HG02981 (cell line): ENCODE data around the gene GABRB2.

Source experiments
- ATAC-seq: cut with Tn5 transposase; IDR thresholded peaks from one replicate; pipeline ENCODE4 v1.9.1; 2021; ENCODE audit warnings: mild to moderate bottlenecking, moderate library complexity; ENCODE audit not compliant: unreplicated experiment

GABRB2 gene

DNA sequence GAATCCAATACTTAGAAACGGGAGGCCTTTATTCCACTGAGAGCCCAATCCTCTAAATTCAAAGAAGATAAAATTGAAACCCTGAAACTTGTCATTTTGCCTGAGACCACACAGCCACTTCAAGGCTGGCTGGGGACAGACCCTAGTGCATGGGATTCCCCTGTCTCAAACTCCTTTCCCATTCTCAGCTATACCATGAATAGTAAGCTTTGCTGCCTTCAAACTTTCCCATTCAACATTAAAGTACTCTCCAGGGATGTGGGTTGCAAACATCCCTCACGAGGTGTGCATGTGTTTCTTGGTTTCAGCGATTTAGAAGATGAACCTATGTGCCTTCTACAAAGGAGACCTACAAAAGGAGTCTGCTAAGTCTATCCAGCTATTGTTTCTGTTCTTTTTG is 64.6 kb downstream of the GABRB2 start:
- no peak for ATAC-seq

DNA sequence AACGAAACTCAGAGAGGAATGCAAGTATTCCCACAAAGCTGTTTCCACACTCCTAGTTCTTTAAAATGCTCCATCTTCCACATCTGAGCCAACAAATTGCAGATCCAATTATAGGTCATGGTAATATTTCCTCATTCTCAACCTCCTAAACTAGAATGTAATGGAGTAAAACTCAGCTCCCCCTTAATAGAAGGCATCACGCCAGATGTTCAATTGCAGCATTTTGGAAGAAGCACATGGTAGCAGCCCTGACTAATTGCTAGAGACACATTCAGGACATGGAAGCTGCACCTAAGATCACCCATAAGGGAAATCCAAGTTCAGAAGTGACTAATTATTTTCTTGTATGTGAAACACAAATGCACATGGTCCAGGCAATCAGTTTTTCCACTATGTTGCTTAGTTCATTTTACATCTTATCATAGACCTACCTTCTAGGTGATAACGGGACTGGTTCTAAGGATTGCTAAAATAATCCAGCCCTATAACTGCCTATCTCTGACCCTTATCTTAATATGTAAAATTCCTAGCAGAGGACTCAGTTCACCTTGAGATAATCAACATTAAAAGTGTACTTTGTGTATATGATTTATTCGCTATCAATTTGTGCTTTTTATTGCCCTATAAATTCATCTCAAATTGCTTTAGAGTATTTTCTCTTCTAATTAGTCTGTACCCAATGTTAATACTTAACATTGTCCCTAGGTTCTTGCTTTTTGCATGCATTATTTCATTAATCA is 75.1 kb downstream of the GABRB2 start:
- ATAC-seq, result no peak

DNA sequence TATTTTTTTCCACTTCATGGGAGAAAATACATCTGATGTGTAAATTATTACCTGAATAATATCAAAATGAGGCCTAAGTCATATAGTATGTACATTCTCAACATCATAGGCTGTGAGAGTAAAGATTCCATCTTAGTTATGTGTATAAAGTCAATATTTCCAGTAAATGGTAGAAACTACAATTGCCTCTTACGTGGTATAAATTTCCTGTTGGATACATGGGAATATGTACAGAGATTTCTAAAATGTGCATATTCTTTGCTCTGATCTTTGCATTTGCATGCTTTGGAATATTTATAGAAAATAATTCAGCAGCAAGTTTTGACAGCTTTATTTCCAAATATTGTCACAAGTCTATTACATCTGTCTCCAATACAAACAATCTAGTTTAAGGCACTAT is 78.8 kb downstream of the GABRB2 start:
- ATAC-seq, result no peak

DNA sequence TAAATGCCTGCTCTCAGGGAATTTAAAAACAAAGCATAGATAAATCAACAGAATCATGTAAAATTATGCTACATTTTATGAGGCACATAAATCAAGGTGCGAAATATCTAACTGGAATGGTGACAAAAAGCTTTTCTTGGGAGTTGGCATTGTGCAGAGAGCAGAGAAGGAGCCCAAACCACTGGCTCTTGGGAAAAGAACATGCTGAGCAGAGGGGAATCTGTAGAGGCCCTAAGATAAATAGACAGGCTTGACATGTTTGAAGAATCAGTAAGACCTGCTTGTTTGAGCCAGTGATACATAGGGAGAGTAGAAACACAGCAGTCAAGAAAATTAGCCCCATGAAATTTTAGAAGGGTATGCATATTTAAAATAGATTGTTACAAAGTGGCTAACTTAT is 85.8 kb downstream of the GABRB2 start:
- no peak for ATAC-seq

DNA sequence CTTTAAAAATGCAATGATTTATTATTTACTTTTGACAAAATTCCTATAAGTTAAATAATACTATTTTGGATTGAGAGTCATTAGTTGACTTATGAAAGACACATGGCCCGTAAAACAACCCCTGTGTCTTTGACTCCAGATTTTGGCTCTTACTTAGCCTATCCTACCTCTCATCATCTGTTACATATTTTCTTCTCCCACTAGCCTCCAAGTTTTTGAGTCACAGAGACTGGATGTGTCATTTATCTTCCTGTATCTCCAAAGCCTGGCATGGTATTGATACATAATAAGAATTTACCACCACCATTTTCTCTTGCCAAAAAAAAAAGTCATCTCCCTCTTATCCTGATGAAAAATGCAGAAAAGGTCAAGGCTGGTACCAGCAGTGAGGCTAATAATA is 99.9 kb downstream of the GABRB2 start:
- ATAC-seq, result no peak

DNA sequence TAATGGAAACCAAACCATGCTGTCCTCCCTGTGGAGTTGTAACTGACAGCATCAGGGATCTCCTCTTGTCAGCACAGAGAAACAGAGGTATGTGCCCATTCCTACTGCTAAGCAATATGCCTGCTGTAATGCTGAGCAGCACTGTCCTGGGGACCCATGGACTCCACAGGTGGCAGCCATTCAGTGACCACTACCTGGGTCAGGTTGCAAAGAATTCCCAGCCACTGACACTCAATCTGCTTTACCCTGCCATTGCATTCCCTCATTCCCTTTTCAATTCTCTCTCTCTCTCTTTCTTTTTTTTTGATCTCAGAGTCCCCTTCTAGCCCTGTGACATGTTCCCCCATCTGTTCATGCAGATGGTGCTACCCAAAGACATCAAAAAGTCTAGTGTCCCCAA is 104.1 kb downstream of the GABRB2 start:
- ATAC-seq, result no peak

DNA sequence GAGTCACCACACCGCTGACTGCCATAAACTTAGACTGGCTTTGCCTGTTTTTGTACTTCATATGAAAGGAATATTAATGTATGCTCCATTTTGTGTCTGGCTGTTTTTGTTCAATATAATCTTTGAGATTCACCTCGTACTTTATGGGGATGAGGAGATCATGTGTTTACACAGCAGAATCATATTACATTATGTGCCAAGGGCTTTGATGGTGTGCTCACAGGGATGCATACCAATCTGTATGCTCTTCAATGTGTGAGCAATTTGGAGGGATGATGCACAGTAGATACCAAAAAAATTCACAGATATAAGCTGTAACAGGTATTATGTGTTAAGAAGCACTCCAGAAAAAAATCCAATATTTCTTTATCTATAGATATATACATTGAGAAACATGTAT is 113.7 kb downstream of the GABRB2 start:
- no peak for ATAC-seq

DNA sequence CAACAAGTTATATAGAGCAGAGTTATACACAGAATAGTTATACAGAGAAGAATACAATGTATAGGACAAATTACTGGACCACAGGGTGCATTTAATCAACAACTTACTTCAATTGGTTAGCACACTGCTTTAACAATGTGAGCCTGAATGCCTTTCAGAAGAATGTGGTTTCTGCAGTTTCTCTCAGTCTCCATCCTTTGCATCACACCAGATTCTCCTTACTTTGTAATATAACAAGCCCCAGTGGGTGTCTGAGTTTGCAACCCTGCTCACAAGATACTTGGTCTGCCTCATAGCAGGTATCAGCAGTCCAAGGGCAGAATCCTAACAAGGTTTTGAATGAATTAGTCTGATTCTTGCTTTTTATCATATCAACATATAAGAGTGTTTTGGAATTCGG is 114.6 kb downstream of the GABRB2 start:
- ATAC-seq, result no peak

DNA sequence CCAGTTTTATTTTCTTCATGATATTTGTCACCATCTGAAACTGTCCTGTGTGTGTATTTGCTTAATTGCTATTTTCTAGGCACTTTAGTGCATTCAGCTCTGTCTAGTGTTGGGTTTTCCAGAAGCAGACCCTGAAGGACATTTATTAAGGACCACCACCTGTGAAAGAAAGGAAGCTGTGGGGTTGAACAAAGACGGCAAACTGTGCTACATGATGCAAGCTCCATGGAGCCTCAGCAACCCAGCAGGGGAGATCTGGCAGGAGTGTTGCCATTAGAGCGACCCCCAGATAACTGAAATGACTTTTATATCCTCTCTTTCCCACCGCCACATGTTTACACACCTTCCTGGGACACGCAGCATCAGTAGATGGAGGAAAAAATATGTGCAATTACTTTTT is 125.5 kb downstream of the GABRB2 start:
- no peak for ATAC-seq

DNA sequence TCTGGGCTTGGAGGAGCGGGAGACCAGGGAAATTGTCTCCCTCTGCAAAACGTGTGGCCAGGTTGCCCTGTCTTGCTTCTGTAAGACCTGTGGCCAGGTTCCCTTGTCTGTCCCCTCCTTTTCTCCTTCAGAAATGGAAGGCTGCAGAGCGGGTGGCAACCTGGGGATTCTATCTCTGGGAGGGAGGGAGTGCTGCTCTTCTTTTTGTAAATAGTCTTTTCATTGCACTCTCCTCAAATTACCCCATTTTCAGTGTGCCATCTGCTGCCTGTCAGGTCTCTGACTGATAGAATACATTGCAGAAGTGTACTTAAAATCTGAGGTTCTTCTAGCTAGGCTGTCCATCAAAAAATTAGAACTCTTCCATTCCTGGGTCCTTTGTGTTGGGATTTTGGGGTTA is 126.0 kb downstream of the GABRB2 start:
- no peak for ATAC-seq

DNA sequence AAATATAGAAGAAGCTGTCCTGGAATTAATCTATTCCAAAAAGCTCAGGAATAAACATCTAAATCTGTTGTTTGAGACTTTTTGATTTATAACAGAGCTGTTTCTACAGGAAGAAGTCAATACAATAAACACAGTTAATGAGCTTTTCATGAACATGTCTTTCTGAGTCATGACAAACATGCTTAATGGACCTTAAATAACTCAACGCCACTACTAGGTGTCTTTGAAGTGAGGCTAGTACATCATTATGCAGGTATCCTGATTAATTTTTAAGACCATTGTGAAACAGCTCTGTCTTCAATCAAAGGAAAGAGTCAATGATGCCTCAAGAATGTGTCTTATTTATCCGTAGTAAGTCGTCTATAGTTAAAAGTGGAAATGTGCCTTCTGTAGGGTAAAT is 131.6 kb downstream of the GABRB2 start:
- ATAC-seq, result no peak

DNA sequence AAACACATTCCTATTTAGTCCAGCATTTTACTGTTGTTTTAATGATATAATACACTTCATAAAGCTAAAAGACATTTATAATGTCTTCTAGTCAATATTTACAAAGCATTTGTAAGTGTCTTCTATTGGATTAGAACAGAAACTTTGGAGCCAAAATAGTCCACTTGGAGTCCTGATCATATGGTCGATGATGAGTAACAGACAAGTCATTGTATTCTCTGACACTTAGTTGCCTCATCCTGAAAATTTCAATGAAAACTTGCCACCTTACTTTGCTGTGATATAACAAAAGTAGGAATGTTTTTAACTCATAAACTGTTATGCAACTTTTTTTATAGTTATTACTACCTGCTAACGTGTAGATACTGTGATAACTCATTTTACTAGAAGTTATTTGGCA is 132.5 kb downstream of the GABRB2 start:
- no peak for ATAC-seq

DNA sequence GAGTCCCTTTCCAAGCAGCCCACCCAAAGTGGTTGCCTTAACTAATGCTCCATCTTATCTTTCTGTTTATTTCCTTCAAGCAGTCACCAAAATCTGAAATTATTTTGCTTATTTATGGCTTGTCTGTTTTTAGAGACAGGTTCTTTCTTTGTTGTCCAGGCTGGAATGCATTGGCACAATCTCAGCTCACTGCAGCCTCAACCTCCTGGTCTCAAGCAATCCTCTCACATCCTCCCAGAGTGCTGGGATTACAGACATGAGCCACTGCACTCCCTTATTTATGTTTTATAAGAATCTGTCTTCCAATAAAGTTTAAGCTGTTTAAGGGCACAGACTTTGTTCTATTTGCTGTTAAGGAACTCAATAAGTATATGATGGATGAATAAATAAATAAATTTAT is 133.7 kb downstream of the GABRB2 start:
- no peak for ATAC-seq

DNA sequence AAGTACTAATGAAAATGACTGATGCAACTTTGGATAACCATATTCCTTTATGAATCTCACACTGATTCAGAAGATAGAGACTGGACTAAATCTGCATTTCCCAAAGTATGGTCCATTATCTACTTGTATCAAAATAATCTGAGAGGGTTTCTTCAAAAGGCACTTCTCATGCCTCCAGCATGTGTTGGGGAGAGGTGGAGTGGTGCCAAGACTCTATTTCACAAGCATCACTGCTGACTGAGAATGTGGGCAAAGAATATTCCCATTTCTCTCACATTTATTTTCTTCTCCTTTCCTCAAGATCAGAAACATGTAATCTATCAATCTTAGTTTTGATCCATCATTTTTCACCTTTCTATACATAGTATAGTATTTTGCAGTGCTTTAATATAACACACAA is 135.4 kb downstream of the GABRB2 start:
- no peak for ATAC-seq

DNA sequence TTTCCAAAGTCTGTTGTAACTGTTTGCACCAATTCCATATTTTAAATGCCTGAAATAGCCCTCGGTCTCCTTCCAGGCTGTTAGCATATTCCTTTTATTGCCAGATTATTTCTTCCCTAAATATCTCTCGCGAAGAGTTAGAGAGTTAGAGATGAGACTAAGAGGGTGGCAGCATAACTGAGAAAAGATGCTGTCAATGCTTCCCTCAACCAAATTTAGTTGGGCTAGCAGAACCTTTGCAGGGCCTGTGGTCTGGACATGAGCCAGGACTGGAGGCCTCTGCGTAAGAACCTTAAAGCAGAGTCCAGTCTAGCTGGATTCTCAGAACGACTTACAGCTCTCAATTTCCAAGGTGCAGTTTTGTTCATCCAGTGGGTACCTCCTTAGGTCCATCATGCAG is 135.9 kb downstream of the GABRB2 start:
- no peak for ATAC-seq

DNA sequence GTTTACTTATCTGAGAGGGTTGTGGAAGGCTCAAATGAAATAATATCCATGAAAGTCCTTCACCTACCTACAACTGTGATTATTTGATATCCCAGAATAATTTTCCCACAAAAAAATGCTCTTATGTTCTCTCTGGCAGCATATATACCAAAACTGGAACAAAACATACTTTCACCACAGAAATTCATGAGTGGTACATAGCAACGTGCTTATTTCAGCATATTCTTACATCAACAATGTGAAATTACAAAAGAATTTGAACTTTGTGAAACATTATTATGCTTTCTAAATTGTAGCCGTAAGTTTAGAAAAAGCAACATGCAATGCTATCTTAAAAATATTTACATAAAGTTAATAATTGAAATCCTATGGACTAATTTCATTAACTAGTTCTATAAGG is 137.1 kb downstream of the GABRB2 start:
- ATAC-seq, result no peak

DNA sequence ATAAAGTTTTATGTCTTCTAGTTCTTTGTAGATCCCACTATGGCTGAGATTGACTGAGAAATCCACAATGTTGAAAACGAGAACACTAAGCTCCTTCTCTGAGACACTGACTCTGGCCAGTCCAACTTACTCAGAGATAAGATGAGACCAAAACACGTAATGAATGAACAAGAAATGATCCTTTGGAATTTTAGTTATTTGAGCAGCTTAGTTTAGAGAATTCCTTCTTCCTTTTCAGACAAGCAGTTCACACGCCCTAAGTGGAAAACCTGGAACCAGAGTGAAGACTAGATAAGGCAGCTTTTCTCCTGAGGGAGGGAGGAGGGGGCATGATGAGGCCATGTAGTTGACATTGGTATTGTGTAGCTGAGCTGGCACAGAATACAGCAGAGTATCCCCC is 139.6 kb downstream of the GABRB2 start:
- no peak for ATAC-seq

DNA sequence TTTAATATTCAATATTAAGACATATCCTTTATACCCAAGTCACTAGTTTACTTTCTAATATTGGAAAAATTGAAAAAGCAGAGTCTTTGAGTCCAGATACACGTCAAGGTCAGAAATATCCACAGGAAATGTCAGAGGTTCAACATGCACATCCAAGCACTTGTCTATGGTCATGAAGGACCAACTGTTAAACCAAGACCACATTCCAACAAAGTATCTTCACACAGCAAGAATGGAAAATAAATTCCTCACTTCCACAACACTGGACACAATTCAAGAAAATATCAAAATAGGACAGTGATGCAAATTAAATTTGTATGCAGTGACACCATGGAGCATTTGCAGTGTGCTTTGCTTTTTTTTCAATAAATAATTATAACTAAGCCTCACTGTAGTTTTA is 142.5 kb downstream of the GABRB2 start:
- ATAC-seq, result no peak

DNA sequence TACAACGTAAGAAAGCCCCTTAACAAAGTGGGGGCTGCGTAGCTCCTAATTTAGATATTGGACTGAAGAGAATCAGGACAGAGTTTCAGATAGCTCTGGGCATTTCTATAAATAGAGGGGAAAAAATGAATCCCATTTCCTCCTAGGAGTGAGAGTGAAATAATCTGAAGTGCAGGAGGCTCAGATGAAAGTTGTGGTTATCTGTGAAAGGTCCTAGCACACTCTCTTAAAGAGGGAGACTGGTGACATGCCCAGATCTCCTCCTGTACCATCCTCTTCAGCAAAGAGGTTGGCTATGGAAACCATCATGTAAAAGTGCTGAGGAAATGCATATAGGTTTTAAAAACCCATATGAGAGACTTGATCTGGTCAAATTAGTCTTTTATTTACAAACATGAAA is 143.4 kb downstream of the GABRB2 start:
- no peak for ATAC-seq

DNA sequence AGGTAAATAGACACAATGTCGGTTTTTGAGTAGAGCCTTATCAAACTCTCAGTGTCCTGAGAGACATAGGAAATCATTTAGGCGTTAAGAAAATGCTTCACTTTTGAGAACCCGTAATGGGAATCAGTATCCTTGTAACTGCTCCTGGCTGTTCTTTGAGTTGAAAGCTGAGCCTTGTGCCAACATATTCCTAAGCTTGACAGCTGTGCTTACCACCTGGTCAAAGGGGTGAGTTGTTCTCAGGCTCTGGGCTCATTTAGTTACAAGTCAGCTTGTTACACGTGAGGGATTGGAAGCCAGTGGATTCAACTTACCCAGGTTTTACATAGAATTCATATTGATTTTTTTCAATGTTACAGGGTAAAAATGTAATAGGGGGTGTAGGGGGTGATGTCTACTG is 145.9 kb downstream of the GABRB2 start:
- ATAC-seq, result no peak

DNA sequence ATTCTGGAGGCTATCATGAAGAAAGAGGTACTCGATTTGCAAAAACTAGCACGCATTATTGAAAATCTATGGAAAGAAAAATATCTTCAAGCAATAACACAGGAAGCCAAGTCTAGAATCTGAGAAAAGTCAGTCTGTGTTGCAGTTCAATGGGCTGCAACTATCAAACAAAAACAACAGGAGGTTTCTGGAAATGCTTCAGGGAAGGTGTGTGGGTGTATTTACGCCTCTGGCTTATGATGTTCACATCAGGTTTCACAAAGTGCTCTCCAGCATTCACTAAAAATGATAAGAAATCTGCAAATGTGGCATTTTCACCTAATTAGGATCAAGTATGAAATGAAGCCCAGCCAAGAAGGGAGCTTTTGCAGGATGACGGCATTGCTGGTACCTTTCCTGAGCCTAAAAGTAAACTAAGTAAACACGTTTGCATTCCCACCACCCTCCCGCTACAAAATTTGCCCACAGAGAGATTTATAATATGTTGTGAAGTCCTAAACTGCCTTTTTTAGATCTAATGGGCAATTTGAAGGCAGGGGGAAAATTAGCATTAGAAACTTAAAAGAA is 146.4 kb downstream of the GABRB2 start:
- ATAC-seq, result no peak

DNA sequence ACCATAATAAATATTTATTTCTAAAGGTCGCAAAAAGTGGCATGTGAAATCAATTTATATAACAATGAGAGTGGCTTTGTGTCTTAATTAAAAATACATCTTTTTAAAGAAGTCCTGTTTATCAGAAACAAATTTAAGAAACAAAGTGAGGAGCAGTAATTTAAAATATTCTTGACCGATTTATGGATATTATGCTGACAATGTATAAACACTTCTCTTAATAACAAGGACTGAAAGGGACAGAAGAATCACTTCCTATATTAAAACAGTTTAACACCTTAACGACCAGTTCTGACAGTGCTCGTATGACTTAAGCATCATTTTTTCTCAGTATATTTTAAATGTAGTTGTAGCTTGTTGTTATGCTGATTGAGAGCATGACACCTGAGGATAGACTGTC is 149.1 kb downstream of the GABRB2 start:
- no peak for ATAC-seq

DNA sequence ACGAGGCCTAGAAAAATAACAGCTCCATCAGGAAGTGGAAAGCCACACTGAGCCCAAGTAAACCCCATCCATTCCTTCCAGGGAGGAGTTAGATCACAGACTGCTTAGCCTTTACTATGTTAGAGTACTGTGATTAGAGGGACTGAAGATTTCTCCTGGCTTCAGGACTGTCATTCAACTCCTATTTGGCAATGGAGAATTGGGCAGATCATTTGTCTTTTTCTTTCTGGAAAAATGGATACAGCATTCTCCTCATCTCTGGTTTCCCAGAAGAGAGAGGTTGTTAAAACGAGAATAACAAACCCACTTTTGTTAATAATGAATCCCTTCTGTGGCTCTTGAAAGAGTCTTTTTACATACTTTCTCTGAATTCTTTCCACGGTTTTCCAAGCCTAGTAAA is 150.4 kb downstream of the GABRB2 start:
- no peak for ATAC-seq
